ENCODE results near the gene DAPK2.
"Not testable (repeated sequence)": the region's sequence is repeated elsewhere in the genome, so short reads cannot be mapped to it uniquely, and the experiment has no call there.

DAPK2 gene

GRCh38 chr15:64046421-64047153 lies at the start of gene DAPK2:
Gene DAPK2 (minus strand): TSS chr15:64046485. CDS start chr15:64040261, 6,224 bp downstream.
- DNase-seq (ENCODE audit: low read depth in 2 of 2), result peak; percentile 46 to 49

- no peak for DNase-seq (ENCODE audit: low read depth in 2 of 2)
These were observed 49.1 kb upstream of the DAPK2 start for GRCh38 chr15:64095431-64095794.

DNA sequence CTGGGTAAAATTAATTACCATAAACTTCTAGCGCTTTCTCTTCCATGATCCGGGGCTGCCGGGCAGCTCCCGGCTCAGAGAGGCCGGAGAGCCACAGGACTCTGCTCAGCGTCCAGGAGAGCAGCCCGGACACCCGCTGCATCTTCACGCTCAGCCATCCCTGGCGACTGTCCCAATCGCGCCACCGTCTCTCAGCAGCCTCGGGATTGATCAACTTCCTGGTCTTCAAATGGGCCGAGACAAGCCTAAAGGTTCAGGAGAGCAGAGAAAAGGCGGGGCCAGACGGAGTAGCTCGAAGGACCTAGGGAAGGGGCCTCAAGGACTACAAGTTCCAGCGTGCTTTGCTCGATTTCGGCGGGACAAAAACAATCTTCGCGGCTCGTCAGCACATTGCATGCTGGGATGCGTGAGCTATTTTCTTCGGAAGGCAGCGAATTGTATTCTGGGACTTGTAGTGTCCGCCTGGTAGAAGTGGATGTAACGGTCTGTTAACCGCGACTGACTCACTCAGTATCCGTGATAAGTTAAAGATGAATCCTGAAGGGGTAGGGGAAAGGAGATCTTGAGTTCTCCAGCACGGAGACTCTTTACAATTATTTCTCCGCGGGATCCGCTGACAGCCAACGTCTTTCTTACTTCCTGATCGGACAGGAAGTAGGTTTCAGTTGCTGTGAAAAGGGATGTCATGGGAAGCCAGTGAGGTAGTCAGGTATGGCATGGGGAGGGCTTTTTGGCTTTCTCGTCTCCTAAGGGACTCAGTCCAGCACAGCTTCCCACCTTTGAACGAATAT lies 47.5 kb upstream of the DAPK2 start, which contains the start of gene CIAO2A:
Gene CIAO2A (minus strand): TSS at position 212 of the 791 bp plus-strand sequence. CDS start 70 bp downstream, at position 142.
- DNase-seq (ENCODE audit: low read depth in 2 of 2), result peak; percentile 69 to 73

- DNase-seq (ENCODE audit: low read depth in 2 of 2), result no peak
These were observed 46.8 kb upstream of the DAPK2 start for GRCh38 chr15:64092864-64093626.

DNA sequence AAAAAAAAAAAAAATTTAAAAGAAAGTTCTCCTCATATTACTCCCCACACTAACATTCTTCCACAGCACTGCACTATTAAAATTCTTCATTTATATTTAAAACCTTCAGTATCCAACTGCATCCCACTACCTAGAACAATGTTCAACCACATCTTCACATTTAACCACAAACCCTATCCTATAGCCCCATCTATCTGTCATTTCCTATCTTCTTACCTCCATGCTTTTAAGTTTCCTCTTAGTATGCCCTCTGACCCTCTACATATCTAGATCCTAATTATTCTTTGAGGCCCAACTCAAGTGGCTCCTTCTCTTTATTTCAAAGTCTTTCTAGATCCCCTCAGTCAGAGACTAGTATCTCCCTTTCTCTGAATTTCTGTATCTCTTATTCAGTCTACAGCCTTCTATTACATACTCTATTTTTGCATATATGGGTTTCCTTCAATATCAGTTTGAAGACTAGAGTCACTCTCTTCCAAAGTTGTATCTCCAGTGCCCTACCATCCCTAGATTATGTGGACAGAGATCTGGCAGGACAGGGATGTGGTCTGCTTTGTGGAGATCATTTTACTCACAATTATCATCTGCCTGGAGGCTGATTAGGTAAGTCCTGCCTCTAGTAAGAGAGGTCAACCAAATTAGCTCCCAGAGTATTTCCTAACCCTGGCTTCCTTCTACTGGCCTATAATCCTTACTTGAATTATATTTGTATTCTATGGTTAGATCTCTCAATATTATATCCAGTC lies 46.0 kb upstream of the DAPK2 start:
- no peak for DNase-seq (ENCODE audit: low read depth in 2 of 2)

GRCh38 chr15:64090527-64090926 lies 44.2 kb upstream of the DAPK2 start:
- no peak for DNase-seq (ENCODE audit: low read depth in 2 of 2)

GRCh38 chr15:64089543-64090280 lies 43.4 kb upstream of the DAPK2 start:
- no peak for DNase-seq (ENCODE audit: low read depth in 2 of 2)

DNA sequence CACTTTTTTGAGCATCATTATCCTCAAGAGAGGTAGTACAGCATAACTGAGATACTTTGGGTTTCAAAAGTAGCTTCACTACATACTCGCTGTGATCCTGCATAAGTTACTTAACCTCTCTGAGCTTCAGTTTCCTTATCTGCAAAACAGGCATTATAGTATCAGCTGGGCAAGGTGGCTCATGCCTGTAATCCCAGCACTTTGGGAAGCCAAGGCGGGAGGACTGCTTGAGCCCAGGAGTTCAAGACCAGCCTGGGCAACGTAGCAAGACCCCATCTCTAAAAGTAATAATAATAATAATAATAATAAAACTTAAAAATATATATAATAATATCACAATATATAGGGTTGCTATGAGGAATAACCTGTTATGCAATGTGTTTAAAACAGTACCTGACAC lies 36.5 kb upstream of the DAPK2 start:
- no peak for DNase-seq (ENCODE audit: low read depth in 2 of 2)

- DNase-seq (ENCODE audit: low read depth in 2 of 2), result not testable (repeated sequence)
These were observed 27.2 kb upstream of the DAPK2 start for GRCh38 chr15:64073496-64073895.

DNA sequence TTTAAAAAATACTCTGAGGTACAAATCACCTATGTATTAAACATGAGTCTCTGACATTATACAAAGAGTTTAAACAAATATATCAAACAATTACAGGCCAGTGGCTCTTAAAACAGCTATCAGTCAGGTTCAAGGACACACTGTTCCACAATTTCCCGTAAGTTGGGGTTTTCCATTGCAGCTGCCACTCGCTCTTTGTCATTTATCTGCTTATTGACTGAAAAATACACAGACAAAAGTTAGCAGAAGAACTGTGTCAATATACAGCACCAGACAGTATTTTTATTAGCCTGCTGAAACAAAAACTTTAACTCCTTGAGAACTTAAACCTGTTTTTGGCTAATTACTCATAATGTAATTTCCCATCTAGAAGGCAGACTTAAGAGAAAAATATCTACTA lies 26.5 kb upstream of the DAPK2 start:
- no peak for DNase-seq (ENCODE audit: low read depth in 2 of 2)

DNA sequence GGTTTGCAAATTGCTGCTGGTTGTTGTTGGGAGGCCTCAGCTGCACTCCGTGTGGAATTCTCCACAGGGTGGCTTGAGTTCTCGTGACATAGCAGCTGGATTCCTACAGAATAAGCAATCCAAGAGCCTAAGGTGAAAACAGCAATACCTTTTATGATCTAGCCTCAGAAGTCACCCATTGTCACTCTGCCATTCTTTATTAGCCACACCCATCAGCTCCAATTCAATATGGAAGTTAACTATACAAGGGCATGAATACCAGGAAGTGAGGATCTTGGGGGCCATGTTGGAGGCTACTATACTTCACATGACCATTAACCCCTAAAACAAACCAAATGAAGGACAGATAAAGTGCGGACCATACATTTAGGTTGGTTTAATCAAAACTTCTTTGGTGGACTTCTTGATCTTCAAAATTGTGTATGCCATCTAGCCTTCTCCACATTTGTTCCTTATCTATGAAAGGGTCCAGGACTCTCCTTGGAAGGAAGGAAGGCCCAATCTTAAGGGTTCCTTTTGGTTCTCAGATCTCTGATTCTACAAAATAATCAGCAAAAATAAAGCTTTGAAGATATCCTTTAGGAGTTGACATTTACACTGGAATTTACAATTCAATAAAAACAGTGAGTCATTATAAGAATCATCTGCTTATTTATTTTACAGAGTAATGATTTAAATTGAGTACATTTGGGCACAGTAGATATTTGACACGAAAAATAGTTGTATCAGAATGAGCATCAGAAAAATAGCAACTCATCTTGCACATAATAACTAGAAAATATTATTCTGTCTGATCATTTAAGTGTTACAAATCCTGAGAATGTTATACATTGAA lies 25.9 kb upstream of the DAPK2 start:
- DNase-seq (ENCODE audit: low read depth in 2 of 2), result no peak

DNA sequence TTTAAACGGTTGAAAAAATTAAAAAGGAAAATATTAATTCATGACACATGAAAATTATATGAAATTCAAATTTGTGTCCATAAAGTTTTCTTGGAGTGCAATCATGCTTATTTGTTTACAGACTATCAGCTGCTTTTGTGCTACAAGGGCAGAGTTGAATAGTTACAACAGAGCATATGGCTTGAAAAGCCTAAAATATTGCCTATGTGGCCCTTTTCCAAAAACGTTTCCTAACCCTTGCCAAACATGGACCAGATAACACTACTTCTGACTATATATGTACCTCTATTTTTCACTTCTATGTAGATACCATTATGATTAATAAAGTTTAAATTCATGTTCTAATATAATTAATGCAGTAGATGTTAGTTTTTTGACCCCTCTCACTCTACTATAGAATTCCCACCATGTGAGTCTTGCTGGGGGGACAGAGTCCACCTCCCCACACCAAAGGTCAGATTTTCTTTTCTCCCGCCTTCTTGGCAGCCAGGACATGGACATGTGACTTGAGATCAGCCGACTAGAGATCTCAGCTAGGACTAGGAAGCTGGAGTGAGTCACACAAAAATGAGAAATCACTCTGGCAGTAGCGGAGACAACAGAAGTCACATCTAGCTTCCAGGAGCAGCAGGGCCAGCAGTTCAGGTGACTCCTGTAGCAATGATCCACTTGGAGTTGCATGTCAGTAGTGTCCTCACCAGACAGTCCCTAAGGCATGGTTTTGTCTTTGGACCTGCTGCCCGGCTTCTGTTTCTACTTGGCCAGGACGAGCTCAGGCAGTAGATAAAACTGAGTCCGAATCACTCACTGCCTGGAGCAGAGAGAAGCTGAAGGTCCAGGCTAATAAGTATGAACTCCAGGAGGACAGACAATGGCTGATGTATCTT lies 24.9 kb upstream of the DAPK2 start:
- DNase-seq (ENCODE audit: low read depth in 2 of 2), result no peak

DNA sequence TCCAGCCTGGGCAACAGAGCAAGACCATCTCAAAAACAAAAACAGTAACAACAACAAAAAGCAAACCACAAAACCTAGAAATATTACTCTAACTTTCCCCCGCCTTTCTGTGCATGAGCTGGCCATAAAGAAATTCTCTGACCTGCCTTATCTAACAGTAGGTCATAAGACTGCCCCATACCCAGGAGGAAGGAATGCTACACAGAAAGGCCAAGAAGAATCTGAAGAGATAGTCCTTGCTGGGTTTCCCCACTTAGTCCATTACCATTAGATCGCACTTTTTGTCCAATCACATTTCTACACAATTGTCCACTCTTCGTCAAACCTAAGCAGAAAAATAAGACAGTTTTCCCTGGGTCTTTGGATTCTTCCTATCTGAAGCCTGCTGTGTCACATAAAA lies 23.8 kb upstream of the DAPK2 start:
- no peak for DNase-seq (ENCODE audit: low read depth in 2 of 2)

- DNase-seq (ENCODE audit: low read depth in 2 of 2), result no peak
These were observed 21.8 kb upstream of the DAPK2 start for GRCh38 chr15:64068133-64068532.

GRCh38 chr15:64067564-64068030 lies 21.3 kb upstream of the DAPK2 start:
- peak; percentile 23 to 46 for DNase-seq (ENCODE audit: low read depth in 2 of 2)

DNA sequence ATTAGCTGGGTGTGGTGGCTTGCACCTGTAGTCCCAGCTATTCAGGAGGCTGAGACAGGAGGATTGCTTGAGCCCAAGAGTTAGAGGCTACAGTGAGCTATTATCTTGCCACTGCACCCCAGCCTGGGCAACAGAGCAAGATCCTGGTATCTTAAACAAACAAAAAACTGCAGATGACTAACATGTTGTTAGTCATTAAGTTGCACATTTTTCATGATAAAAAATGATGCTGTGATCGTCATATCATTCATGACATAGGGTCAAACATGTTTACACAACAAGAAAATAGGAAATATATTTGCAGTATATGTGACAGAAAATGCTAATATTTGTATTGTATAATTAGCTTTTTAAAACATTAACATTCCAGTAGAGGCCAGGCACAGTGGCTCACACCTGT lies 20.2 kb upstream of the DAPK2 start:
- DNase-seq (ENCODE audit: low read depth in 2 of 2), result no peak

DNA sequence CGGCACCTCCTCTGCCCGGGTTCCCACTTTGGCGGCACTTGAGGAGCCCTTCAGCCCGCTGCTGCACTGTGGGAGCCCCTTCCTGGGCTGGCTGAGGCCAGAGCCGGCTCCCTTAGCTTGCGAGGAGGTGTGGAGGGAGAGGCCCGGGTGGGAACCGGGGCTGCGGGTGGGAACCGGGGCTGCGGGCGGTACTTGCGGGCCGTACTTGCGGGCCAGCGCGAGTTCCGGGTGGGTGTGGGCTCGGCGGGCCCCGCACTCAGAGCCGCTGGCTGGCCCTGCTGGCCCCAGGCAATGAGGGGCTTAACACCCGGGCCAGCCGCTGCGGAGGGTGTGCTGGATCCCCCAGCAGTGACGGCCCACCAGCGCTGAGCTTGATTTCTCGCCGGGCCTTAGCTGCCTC lies 14.4 kb upstream of the DAPK2 start:
- no peak for DNase-seq (ENCODE audit: low read depth in 2 of 2)

DNA sequence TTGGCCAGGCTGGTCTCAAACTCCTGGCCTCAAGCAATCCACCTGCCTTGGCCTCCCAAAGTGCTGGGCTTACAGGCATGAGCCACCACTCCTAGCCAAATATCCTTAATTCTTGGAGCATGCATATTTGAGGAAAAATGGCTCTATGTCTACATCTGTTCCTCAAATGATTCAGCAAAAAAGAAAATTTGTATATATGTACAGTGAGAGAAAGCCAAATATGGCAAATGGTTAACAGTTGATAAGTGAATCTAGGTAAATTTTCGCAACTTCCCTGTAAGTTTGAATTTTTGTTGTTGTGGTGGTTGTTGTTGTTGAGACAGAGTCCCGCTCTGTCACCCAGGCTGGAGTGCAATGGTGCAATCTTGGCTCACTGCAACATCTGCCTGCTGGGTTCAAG lies 12.8 kb upstream of the DAPK2 start:
- not testable (repeated sequence) for DNase-seq (ENCODE audit: low read depth in 2 of 2)

GRCh38 chr15:64058279-64058678 lies 12.0 kb upstream of the DAPK2 start:
- no peak for DNase-seq (ENCODE audit: low read depth in 2 of 2)
